HCT116 (cell line): ENCODE data around the gene KRT14. TPM values are rescaled to one million over a fixed set of nuclear protein-coding genes. Genes with fewer than 3 reads are reported as not detected.

Experiments
- ATAC-seq: fragments of 200-7000 bp; cut with Tn5 transposase; 2 replicates; pipeline ENCODE4 v1.9.1; 2020; ENCODE audit warnings: mild to moderate bottlenecking, moderate library complexity
- BruUV-seq: library from RNA; stranded (reverse); fragments of 400-500 nt; replicated peaks from 2 replicates; lab custom pipeline; 2021; lab: Mats Ljungman, UMichigan
- CTCF ChIA-PET: fragments of 300-600 bp; sonication (Branson Sonifier 250); formaldehyde crosslinking; loops from one replicate; lab custom pipeline; 2021; ENCODE audit warnings: antibody characterized with exemption; lab: Charles Lee
- POLR2A ChIA-PET: fragments of 300-600, 350-600 bp; sonication (Branson Sonifier 250); formaldehyde crosslinking; loops from one replicate; lab custom pipeline; 2021; ENCODE audit warnings: antibody characterized with exemption; lab: Charles Lee
- RAD21 ChIA-PET, 2 experiments: fragments of 300-600 bp; sonication (Branson Sonifier 250); formaldehyde crosslinking; loops; one replicate each; lab custom pipeline; 2023; ENCODE audit warnings: low total read pairs in 2 of 2; ENCODE audit not compliant: uncharacterized antibody in 2 of 2, unreplicated experiment in 2 of 2, low non-redundant PET in 1 of 2; lab: Charles Lee
- DNase-seq: peaks from one replicate; pipeline ENCODE4 v3.0.0-alpha.2; 2010; ENCODE audit warnings: low read depth, low spot score
- H2AFZ ChIP-seq: fragments of 200-600 bp; shearing (Covaris generic), sonication (generic); 2 replicates; pipeline ENCODE4 v1.6.1; 2017; ENCODE audit warnings: low read depth, mixed run types, mixed read lengths, antibody characterized with exemption, low read length; ENCODE audit not compliant: poor library complexity, severe bottlenecking
- H3K27ac ChIP-seq: 2 replicates; pipeline ENCODE4 v1.5.1; 2012; ENCODE audit warnings: low read depth, low read length
- H3K27me3 ChIP-seq: fragments of 200-600 bp; sonication (generic); 2 replicates; pipeline ENCODE4 v1.6.1; 2016; ENCODE audit warnings: mixed run types, low read length, mixed read lengths; ENCODE audit not compliant: insufficient read depth
- H3K36me3 ChIP-seq, 2 experiments: fragments of 200-500 bp in 1 of 2; fragments of 200-600 bp in 1 of 2; sonication (Bioruptor generic) in 1 of 2; sonication (generic) in 1 of 2; 2 replicates each; pipeline versions ENCODE4 v1.5.1 to v1.6.1; 2014 to 2016; ENCODE audit warnings: low read length in 2 of 2, inconsistent platforms in 1 of 2, mixed read lengths in 1 of 2, mixed run types in 1 of 2; ENCODE audit not compliant: insufficient read depth in 2 of 2, control insufficient read depth in 1 of 2
- H3K4me1 ChIP-seq, 2 experiments: fragments of 200-600 bp in 1 of 2; sonication (generic) in 1 of 2; 2 replicates each; pipeline versions ENCODE4 v1.5.1 to v1.6.1; 2012 to 2017; ENCODE audit warnings: low read length in 2 of 2, inconsistent platforms in 1 of 2, mild to moderate bottlenecking in 1 of 2, mixed read lengths in 1 of 2, mixed run types in 1 of 2, moderate library complexity in 1 of 2; ENCODE audit not compliant: insufficient read depth in 2 of 2, control insufficient read depth in 1 of 2
- H3K4me2 ChIP-seq: fragments of 200-600 bp; sonication (generic); 2 replicates; pipeline ENCODE4 v1.6.1; 2017; ENCODE audit warnings: mixed run types, low read length, mixed read lengths
- H3K4me3 ChIP-seq, 2 experiments: fragments of 200-600 bp in 1 of 2; sonication (generic) in 1 of 2; replicated peaks in 1 of 2; 2 replicates each; pipeline ENCODE4 v1.5.1; 2011 to 2016; ENCODE audit warnings: low read length in 2 of 2, control low read depth in 1 of 2, low read depth in 1 of 2, mild to moderate bottlenecking in 1 of 2, mixed read lengths in 1 of 2, mixed run types in 1 of 2
- H3K79me2 ChIP-seq: fragments of 200-600 bp; sonication (generic); 2 replicates; pipeline ENCODE4 v1.6.1; 2017; ENCODE audit warnings: mild to moderate bottlenecking, mixed run types, low read length, moderate library complexity, mixed read lengths; ENCODE audit not compliant: insufficient read depth
- H3K9ac ChIP-seq: fragments of 200-600 bp; sonication (generic); 2 replicates; pipeline ENCODE4 v1.6.1; 2016; ENCODE audit warnings: low read length, mixed read lengths
- H3K9me2 ChIP-seq: fragments of 200-600 bp; sonication (generic), shearing (Covaris generic); 2 replicates; pipeline ENCODE4 v1.6.1; 2017; ENCODE audit warnings: mixed run types, mild to moderate bottlenecking, moderate library complexity; ENCODE audit not compliant: insufficient read depth
- H3K9me3 ChIP-seq, 2 experiments: fragments of 200-500 bp in 1 of 2; fragments of 200-600 bp in 1 of 2; sonication (Bioruptor generic) in 1 of 2; sonication (generic) in 1 of 2; 2 replicates each; pipeline ENCODE4 v1.6.1; 2014 to 2017; ENCODE audit warnings: low read length in 2 of 2, mixed read lengths in 2 of 2, inconsistent platforms in 1 of 2, low read depth in 1 of 2, mild to moderate bottlenecking in 1 of 2, mixed run types in 1 of 2, moderate library complexity in 1 of 2; ENCODE audit not compliant: control insufficient read depth in 1 of 2, insufficient read depth in 1 of 2
- H4K20me1 ChIP-seq: fragments of 200-600 bp; sonication (generic), shearing (Covaris generic); 2 replicates; pipeline ENCODE4 v1.6.1; 2017; ENCODE audit warnings: mixed run types, mild to moderate bottlenecking, moderate library complexity; ENCODE audit not compliant: insufficient read depth
- ATF3 ChIP-seq: IDR thresholded peaks from 2 replicates; pipeline ENCODE4 v1.6.1; 2012
- CEBPB ChIP-seq: IDR thresholded peaks from 2 replicates; pipeline ENCODE4 v1.6.1; 2012; ENCODE audit warnings: low read depth
- ELF1 ChIP-seq: IDR thresholded peaks from 2 replicates; pipeline ENCODE4 v1.6.1; 2012; ENCODE audit warnings: low read depth, borderline replicate concordance
- EZH2phosphoT487 ChIP-seq: fragments of 200-600 bp; IDR thresholded peaks from 2 replicates; pipeline ENCODE4 v1.6.1; 2018; ENCODE audit warnings: antibody characterized with exemption, borderline replicate concordance
- FOSL1 ChIP-seq: IDR thresholded peaks from 2 replicates; pipeline ENCODE4 v1.6.1; 2012; ENCODE audit warnings: low read depth
- JUND ChIP-seq: IDR thresholded peaks from 2 replicates; pipeline ENCODE4 v1.6.1; 2012
- POLR2A ChIP-seq: IDR thresholded peaks from 2 replicates; pipeline ENCODE4 v1.7.0; 2011; ENCODE audit warnings: borderline replicate concordance; ENCODE audit not compliant: insufficient read depth, insufficient read length; ENCODE audit errors: extremely low read depth
- POLR2AphosphoS5 ChIP-seq: IDR thresholded peaks from 2 replicates; pipeline ENCODE4 v1.6.1; 2011; ENCODE audit warnings: mild to moderate bottlenecking, low read depth, low read length, moderate library complexity
- RAD21 ChIP-seq: IDR thresholded peaks from 2 replicates; pipeline ENCODE4 v1.6.1; 2012; ENCODE audit warnings: low read depth, mild to moderate bottlenecking
- REST ChIP-seq: IDR thresholded peaks from 2 replicates; pipeline ENCODE4 v1.6.1; 2012; ENCODE audit warnings: low read depth
- SIN3A ChIP-seq: IDR thresholded peaks from 2 replicates; pipeline ENCODE4 v1.6.1; 2012; ENCODE audit warnings: low read depth
- SP1 ChIP-seq: IDR thresholded peaks from 2 replicates; pipeline ENCODE4 v1.6.1; 2012; ENCODE audit warnings: low read depth
- ZBTB33 ChIP-seq: IDR thresholded peaks from 2 replicates; pipeline ENCODE4 v1.6.1; 2011; ENCODE audit warnings: mild to moderate bottlenecking, low read length, moderate library complexity; ENCODE audit not compliant: insufficient replicate concordance; ENCODE audit errors: extremely low read depth
- intact Hi-C: fragments of 100-400 bp; cut with micrococcal nuclease; formaldehyde crosslinking; loops from 2 replicates; pipeline ENCODE4 v1.10.0; 2022
- total RNA-seq: library from RNA; stranded (reverse); gene quantifications from one replicate; pipeline ENCODE4 v1.2.1, GENCODE V29; 2021; ENCODE audit not compliant: unreplicated experiment

The KRT14 gene
- total RNA-seq, 1 experiment from 2014 or later: not detected

- BruUV-seq: no TSS peak
- CTCF ChIA-PET: interaction anchor here (0.9 to 2.2 kb wide), 4 partner anchors 9 to 108 kb away, joined by 3 to 14 read pairs (median 4); partner anchors contain the start of gene KRT19
- Histone ChIP-seq H3K4me2 (0 out of 2 replicates have a peak overlapping the region, but pooled peaks have one; percentile 6), H3K9me3 (no peaks in the 10 kb centered on the region), H2AFZ (no peak overlapping the region), H3K79me2 (no peaks in the 10 kb centered on the region), H3K27ac (no peak overlapping the region), H3K27me3 (no peaks in the 10 kb centered on the region), H3K9ac (0 out of 2 replicates have a peak overlapping the region, but pooled peaks have one; percentile 10), H3K4me1 (peaks cover 31 to 72% of the 10 kb centered on the region in 2 experiments), H3K4me3 (no peak overlapping the region), H3K9me2 (no peaks in the 10 kb centered on the region), H3K36me3 (no peaks in the 10 kb centered on the region), H4K20me1 (no peaks in the 10 kb centered on the region)
- RAD21 ChIA-PET: no interaction called here
- intact Hi-C loops: loop anchor here (10.0 kb wide), 1 partner anchor 925 kb away; no protein-coding TSS in a partner anchor
- ATAC-seq (no peak), DNase-seq (no peak)
- TF ChIP-seq ELF1 (no peak), POLR2AphosphoS5 (no peak), POLR2A (no peak), JUND (no peak), EZH2phosphoT487 (no peak), SP1 (no peak), RAD21 (no peak), CEBPB (no peak), SIN3A (no peak), ZBTB33 (no peak), REST (no peak), ATF3 (no peak), FOSL1 (no peak)
- POLR2A ChIA-PET: interaction anchor here (1.0 to 6.5 kb wide), 4 partner anchors 9 to 148 kb away, joined by 3 to 68 read pairs (median 6); partner anchors contain the start of genes EIF1 and KRT19
Measured at GRCh38 chr17:41539979-41540701, 46.6 kb downstream of the KRT14 start.
